ENCODE results near the gene MINDY4. TPM values are rescaled to one million over a fixed set of nuclear protein-coding genes. Genes with fewer than 3 reads are reported as not detected.
A peak's percentile ranks its signal among the peaks of the same experiment; 100 is the strongest.

MINDY4 gene
- total RNA-seq, 1 donor from 2014 or later = 13.8 TPM

- intact Hi-C loops (cut with DNase I) = no loop called here
- no peak for DNase-seq
Measured at GRCh38 chr7:30865076-30865475, 93.9 kb downstream of the MINDY4 start.

DNA sequence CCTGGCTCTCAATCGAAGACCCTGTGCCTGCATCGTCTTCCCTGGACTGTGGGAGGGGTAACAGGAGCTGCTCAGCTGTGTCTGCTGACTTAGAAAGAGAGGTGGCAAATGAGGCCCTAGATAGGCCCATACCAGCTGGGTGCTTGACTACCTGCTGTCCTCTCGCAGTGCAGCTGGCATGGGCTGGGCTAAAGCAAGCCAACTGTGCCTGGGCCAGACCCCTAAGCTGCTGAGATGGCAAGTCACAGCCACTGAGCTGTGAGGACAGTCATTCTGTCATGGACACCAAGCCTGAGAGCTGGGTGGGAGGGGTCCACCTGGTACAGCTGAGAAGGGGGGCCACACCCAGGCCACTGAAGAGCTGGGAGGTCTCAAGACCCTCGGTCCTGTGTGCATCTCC, 94.6 kb downstream of the MINDY4 start:
- no peak for TF ChIP-seq CTCF (IDR thresholded peaks at IDR 0.05)
- no peaks in the 10 kb centered on the region for H3K27me3 ChIP-seq (ENCODE audit: low read depth)
- DNase-seq (no peak), ATAC-seq (no peak)
- no peaks in the 10 kb centered on the region for H3K9me3 ChIP-seq
- intact Hi-C loops (cut with DNase I) = no loop called here
- H3K36me3 ChIP-seq = peaks cover 6% of the 10 kb centered on the region
- H3K27ac ChIP-seq = no peak overlapping the region
- H3K4me3 ChIP-seq = no peak overlapping the region
- peaks cover 25% of the 10 kb centered on the region for H3K4me1 ChIP-seq

More at GRCh38 chr7:30865076-30865475, 93.9 kb downstream of the MINDY4 start:
- H3K9me3 ChIP-seq = no peaks in the 10 kb centered on the region
- H3K4me3 ChIP-seq = no peak overlapping the region
- H3K27me3 ChIP-seq (ENCODE audit: low read depth) = no peaks in the 10 kb centered on the region
- peaks cover 25% of the 10 kb centered on the region for H3K4me1 ChIP-seq
- peaks cover 6% of the 10 kb centered on the region for H3K36me3 ChIP-seq
- H3K27ac ChIP-seq = no peak overlapping the region
- TF ChIP-seq CTCF (IDR thresholded peaks at IDR 0.05) = no peak
- no peak for ATAC-seq

- Histone ChIP-seq H3K4me3 (no peak overlapping the region), H3K27me3 (ENCODE audit: low read depth) (no peaks in the 10 kb centered on the region), H3K9me3 (no peaks in the 10 kb centered on the region), H3K4me1 (peaks cover 25% of the 10 kb centered on the region), H3K36me3 (peaks cover 15% of the 10 kb centered on the region), H3K27ac (no peak overlapping the region)
- intact Hi-C loops (cut with DNase I) = no loop called here
- no peak for DNase-seq
- no peak for ATAC-seq
- no peak for TF ChIP-seq CTCF (IDR thresholded peaks at IDR 0.05)
Measured at GRCh38 chr7:30866939-30867338, 95.7 kb downstream of the MINDY4 start.

GRCh38 chr7:30867483-30867882, 96.3 kb downstream of the MINDY4 start:
- Histone ChIP-seq H3K4me3 (no peak overlapping the region), H3K36me3 (peaks cover 16% of the 10 kb centered on the region), H3K9me3 (no peaks in the 10 kb centered on the region), H3K4me1 (peaks cover 25% of the 10 kb centered on the region), H3K27me3 (ENCODE audit: low read depth) (no peaks in the 10 kb centered on the region), H3K27ac (no peak overlapping the region)
- DNase-seq = no peak
- no peak for ATAC-seq
- intact Hi-C loops (cut with DNase I) = no loop called here
- no peak for TF ChIP-seq CTCF (IDR thresholded peaks at IDR 0.05)

- intact Hi-C loops (cut with DNase I) = no loop called here
- no peak overlapping the region for H3K4me3 ChIP-seq
- TF ChIP-seq CTCF (IDR thresholded peaks at IDR 0.05) = no peak
- H3K36me3 ChIP-seq = peaks cover 31% of the 10 kb centered on the region
- H3K27ac ChIP-seq = peak overlapping the region; percentile 41
- DNase-seq (no peak), ATAC-seq (no peak)
- peaks cover 16% of the 10 kb centered on the region for H3K4me1 ChIP-seq
- H3K27me3 ChIP-seq (ENCODE audit: low read depth) = no peaks in the 10 kb centered on the region
- H3K9me3 ChIP-seq = no peaks in the 10 kb centered on the region
Measured at GRCh38 chr7:30869794-30870611, 98.8 kb downstream of the MINDY4 start.
